ENCODE results near the gene CFAP20DC. TPM values are rescaled to one million over a fixed set of nuclear protein-coding genes. Genes with fewer than 3 reads are reported as not detected.

CFAP20DC gene
- total RNA-seq, 4 donors from 2014 or later = not detected

DNA sequence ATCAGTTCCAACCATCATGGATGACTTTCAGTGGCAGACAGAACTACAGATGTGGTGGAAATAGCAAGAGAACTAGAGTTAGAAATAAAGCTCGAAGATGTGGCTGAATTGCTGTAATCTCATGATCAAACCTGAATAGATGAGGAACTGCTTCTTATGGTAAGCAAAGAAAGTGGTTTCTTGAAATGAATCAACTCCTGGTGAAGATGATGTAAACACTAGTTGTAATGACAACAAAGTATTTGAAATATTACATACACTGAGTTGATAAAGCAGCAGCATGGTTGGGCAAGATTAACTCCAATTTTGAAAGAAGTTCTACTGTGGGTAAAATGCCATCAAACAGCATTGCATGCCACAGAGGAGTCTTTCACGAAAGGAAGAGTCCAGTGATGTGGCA lies 251.5 kb downstream of the CFAP20DC start:
- in situ Hi-C loops (cut with MboI; ENCODE audit: low sequenced_read_pairs in 4 of 4) (no loop called here), intact Hi-C loops (cut with DNase I; ENCODE audit: low total_unique reads) (no loop called here)
- Histone ChIP-seq H3K27me3 (no peaks in the 10 kb centered on the region), H3K36me3 (no peaks in the 10 kb centered on the region), H3K27ac (no peak overlapping the region), H3K4me1 (no peaks in the 10 kb centered on the region), H3K9me3 (no peaks in the 10 kb centered on the region), H3K4me3 (no peak overlapping the region)
- TF ChIP-seq POLR2A (IDR thresholded peaks at IDR 0.05) = no peak
- TF ChIP-seq, protein P1, sequence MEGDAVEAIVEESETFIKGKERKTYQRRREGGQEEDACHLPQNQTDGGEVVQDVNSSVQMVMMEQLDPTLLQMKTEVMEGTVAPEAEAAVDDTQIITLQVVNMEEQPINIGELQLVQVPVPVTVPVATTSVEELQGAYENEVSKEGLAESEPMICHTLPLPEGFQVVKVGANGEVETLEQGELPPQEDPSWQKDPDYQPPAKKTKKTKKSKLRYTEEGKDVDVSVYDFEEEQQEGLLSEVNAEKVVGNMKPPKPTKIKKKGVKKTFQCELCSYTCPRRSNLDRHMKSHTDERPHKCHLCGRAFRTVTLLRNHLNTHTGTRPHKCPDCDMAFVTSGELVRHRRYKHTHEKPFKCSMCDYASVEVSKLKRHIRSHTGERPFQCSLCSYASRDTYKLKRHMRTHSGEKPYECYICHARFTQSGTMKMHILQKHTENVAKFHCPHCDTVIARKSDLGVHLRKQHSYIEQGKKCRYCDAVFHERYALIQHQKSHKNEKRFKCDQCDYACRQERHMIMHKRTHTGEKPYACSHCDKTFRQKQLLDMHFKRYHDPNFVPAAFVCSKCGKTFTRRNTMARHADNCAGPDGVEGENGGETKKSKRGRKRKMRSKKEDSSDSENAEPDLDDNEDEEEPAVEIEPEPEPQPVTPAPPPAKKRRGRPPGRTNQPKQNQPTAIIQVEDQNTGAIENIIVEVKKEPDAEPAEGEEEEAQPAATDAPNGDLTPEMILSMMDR (IDR thresholded peaks at IDR 0.05 in 4 of 5, conservative IDR thresholded peaks at IDR 0.05 in 1 of 5) = no peak
- DNase-seq = no peak
- no peak for ATAC-seq

DNA sequence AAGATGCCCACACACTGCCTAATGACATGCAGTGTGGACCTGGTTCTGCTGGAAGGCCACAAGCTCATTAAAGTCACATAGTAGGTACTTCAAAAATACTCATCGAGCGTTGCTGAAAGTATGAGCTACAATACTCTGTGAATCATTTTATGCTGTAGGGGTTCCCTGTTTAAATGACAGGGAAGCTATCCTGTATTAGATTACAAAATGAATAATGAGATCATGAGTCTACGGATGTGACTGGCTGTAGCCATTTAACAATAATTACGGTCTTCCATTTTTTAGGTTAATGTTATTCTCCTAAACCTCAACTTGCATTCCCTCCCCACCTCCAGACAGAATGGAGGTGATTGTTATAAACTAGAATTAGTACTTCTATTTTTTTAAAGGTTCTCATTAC lies 255.1 kb downstream of the CFAP20DC start:
- Histone ChIP-seq H3K4me3 (no peak overlapping the region), H3K36me3 (no peaks in the 10 kb centered on the region), H3K9me3 (no peaks in the 10 kb centered on the region), H3K4me1 (no peaks in the 10 kb centered on the region), H3K27ac (no peak overlapping the region), H3K27me3 (no peaks in the 10 kb centered on the region)
- TF ChIP-seq, protein P1 (IDR thresholded peaks at IDR 0.05 in 4 of 5, conservative IDR thresholded peaks at IDR 0.05 in 1 of 5) = no peak
- TF ChIP-seq POLR2A (IDR thresholded peaks at IDR 0.05) = no peak
- ATAC-seq = no peak
- intact Hi-C loops (cut with DNase I; ENCODE audit: low total_unique reads) = no loop called here
- in situ Hi-C loops (cut with MboI; ENCODE audit: low sequenced_read_pairs in 4 of 4) = no loop called here
- DNase-seq = no peak

DNA sequence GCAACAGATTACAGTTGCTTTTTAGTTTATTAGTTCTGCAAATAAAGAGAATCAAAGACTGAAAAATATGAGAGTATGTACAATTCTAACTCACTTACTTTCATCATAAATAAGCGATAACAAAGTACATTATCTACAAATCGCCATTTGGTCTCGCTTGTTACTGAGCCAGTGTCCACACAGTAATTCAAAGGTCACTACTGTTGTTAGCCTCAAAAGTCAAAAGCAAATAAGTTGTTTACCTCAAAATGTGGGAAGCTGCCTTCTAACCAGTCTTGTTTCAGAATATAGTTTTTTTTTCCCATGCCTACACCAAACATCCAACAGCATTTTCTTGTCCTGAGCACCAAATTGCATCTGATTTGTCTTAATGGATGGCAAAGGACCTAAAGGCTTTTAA lies 255.9 kb downstream of the CFAP20DC start:
- no peaks in the 10 kb centered on the region for H3K36me3 ChIP-seq
- ATAC-seq = no peak
- in situ Hi-C loops (cut with MboI; ENCODE audit: low sequenced_read_pairs in 4 of 4) (no loop called here), intact Hi-C loops (cut with DNase I; ENCODE audit: low total_unique reads) (no loop called here)
- H3K27me3 ChIP-seq = no peaks in the 10 kb centered on the region
- H3K4me3 ChIP-seq = no peak overlapping the region
- H3K4me1 ChIP-seq = no peaks in the 10 kb centered on the region
- TF ChIP-seq POLR2A (IDR thresholded peaks at IDR 0.05) = no peak
- TF ChIP-seq, protein P1 (IDR thresholded peaks at IDR 0.05 in 4 of 5, conservative IDR thresholded peaks at IDR 0.05 in 1 of 5) = no peak
- H3K9me3 ChIP-seq = no peaks in the 10 kb centered on the region
- no peak for DNase-seq
- H3K27ac ChIP-seq = no peak overlapping the region

DNA sequence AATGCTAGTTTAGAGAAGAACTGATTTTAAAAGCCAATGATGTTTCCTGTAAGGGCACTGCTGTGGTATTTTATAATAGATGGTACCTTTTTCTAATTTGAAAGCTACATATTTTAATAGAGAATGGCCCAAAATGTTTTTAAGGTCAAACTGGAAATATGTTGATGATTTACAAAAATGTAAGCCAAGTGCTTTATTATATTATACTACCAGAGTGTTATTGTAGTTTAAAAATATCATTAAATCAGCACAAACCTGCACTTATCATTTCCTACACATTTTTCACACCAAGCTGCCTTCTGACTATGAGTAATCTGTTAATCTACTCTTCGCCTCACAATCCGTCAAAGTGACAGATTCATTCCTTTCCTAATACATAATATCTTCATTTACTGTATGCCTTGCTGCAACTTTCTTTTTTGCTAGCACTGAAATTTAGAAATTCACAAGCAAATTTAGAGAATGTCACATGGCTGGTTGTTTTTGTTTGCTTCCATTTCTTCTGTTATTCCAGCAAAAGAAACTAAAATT lies 256.8 kb downstream of the CFAP20DC start:
- intact Hi-C loops (cut with DNase I; ENCODE audit: low total_unique reads) = no loop called here
- no peak for DNase-seq
- no peaks in the 10 kb centered on the region for H3K27me3 ChIP-seq
- no peaks in the 10 kb centered on the region for H3K36me3 ChIP-seq
- TF ChIP-seq, protein P1 (IDR thresholded peaks at IDR 0.05 in 4 of 5, conservative IDR thresholded peaks at IDR 0.05 in 1 of 5) = no peak
- no peak for TF ChIP-seq POLR2A (IDR thresholded peaks at IDR 0.05)
- H3K4me3 ChIP-seq = no peak overlapping the region
- H3K27ac ChIP-seq = no peak overlapping the region
- H3K4me1 ChIP-seq = no peaks in the 10 kb centered on the region
- no peaks in the 10 kb centered on the region for H3K9me3 ChIP-seq
- in situ Hi-C loops (cut with MboI; ENCODE audit: low sequenced_read_pairs in 4 of 4) = no loop called here
- ATAC-seq = no peak

DNA sequence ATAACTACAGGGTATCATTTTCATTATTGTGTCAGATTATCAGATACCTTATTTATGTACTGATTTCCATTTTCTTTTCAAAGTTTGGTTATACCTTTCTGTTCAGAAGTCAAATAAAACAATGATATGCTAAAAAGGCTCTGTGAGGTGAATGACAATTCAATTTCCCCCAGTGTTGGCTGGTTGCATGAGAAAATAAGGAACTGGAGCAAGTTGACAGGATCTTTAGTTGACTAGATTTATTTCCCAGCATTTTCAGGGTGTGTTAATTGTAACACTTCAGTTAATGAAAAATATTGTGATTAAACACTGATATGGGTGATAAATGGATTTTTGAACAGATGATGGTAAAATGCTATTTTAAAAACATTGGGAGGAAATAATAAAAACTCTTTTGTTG lies 260.4 kb downstream of the CFAP20DC start:
- Histone ChIP-seq H3K4me1 (no peaks in the 10 kb centered on the region), H3K36me3 (no peaks in the 10 kb centered on the region), H3K27me3 (no peaks in the 10 kb centered on the region), H3K27ac (no peak overlapping the region), H3K9me3 (no peaks in the 10 kb centered on the region), H3K4me3 (no peak overlapping the region)
- no peak for DNase-seq
- in situ Hi-C loops (cut with MboI; ENCODE audit: low sequenced_read_pairs in 4 of 4) (no loop called here), intact Hi-C loops (cut with DNase I; ENCODE audit: low total_unique reads) (no loop called here)
- ATAC-seq = no peak
- TF ChIP-seq, protein P1 (IDR thresholded peaks at IDR 0.05 in 4 of 5, conservative IDR thresholded peaks at IDR 0.05 in 1 of 5) = no peak
- no peak for TF ChIP-seq POLR2A (IDR thresholded peaks at IDR 0.05)

Data from gastrocnemius medialis (tissue), 4 donors.